GM12891 (cell line): ENCODE measurements around the gene ANO7.
A peak's percentile ranks its signal among the peaks of the same experiment; 100 is the strongest.

ENCODE experiments used
- DNase-seq: peaks from one replicate; pipeline ENCODE4 v3.0.0; 2011; ENCODE audit warnings: low spot score; ENCODE audit not compliant: insufficient read length
- FAIRE-seq: peaks from 2 replicates; lab custom pipeline; 2011; peaks lifted over from hg19 to GRCh38; lab: Jason Lieb, UNC
- PAX5 ChIP-seq: IDR thresholded peaks from 2 replicates; pipeline ENCODE4 v1.6.1; 2011; ENCODE audit warnings: low read length, moderate library complexity, mild to moderate bottlenecking; ENCODE audit not compliant: insufficient read depth, severe bottlenecking
- POLR2A ChIP-seq: IDR thresholded peaks from 2 replicates; pipeline ENCODE4 v1.6.1; 2011; ENCODE audit warnings: low read depth, low read length, control low read depth
- POLR2AphosphoS5 ChIP-seq: IDR thresholded peaks from 2 replicates; pipeline ENCODE4 v1.6.1; 2011; ENCODE audit warnings: low read depth, low read length, control low read depth
- POU2F2 ChIP-seq: IDR thresholded peaks from 2 replicates; pipeline ENCODE4 v1.6.1; 2011; ENCODE audit warnings: low read depth, mild to moderate bottlenecking, control low read depth, low read length, moderate library complexity
- SPI1 ChIP-seq: IDR thresholded peaks from 2 replicates; pipeline ENCODE4 v1.6.1; 2011; ENCODE audit warnings: low read depth, low read length, control low read depth
- TAF1 ChIP-seq: IDR thresholded peaks from 2 replicates; pipeline ENCODE4 v1.6.1; 2011; ENCODE audit warnings: low read depth, low read length, control low read depth

Gene ANO7

GRCh38 chr2:241225545-241225944 is 37.1 kb downstream of the ANO7 start:
- TF ChIP-seq POU2F2 (no peak), SPI1 (no peak), TAF1 (no peak), POLR2AphosphoS5 (no peak; the same call in 1 of the 2 replicates), POLR2A (no peak), PAX5 (no peak)
- no peak for DNase-seq
- FAIRE-seq: no peak

DNA sequence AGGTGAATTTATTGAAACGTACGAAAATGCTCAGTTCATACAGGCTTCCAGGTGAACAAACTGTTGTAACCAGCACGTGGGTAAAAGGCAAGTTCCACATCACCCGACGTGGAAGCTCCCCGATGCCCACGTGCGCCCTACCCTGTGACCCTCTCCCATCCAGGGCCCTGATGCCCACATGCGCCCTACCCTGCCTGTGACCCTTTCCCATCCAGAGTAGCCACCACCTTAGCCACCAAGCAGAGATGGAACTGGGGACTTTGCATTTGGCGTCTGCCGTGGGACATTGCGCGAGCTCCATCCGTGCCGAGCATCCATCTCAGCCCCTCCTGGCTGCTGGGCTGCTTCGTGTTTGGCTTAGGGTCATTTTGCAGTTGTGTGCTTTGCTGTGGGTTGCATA is 37.5 kb downstream of the ANO7 start:
- DNase-seq (no peak), FAIRE-seq (no peak)
- 0 out of 2 replicates have a peak, but pooled peaks have one; percentile 47 for TF ChIP-seq POLR2A
- no peak for TF ChIP-seq PAX5

- DNase-seq: no peak
- TF ChIP-seq POU2F2 (no peak), POLR2A (no peak), TAF1 (no peak), PAX5 (no peak), SPI1 (no peak), POLR2AphosphoS5 (no peak)
- no peak for FAIRE-seq
These were observed 38.5 kb downstream of the ANO7 start for GRCh38 chr2:241226723-241227572.

DNA sequence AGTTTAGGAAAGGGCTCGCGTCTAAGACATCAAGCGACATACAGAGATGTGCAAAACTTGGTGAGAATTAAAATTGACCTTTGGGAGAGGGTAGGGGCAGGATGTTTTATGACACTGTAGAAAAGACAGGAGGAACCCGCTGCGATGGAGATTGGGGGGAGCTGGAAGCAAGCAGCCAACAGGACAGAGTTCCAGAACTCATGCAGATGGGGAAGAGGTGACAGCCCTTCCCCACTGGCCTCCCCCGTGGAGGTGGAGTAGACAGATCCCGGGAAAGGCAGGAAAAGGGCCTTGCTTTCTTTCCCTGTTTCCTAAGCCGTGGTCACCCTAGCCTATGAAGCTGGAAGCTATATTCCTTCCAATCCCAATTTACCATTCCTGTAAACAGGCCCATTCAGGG is 39.1 kb downstream of the ANO7 start:
- TF ChIP-seq POLR2AphosphoS5 (peak; percentile 17; the same call in 1 of the 2 replicates), SPI1 (no peak)
- DNase-seq (no peak), FAIRE-seq (no peak)

- no peak for DNase-seq
- FAIRE-seq: no peak
- TF ChIP-seq SPI1: no peak
These were observed 39.8 kb downstream of the ANO7 start for GRCh38 chr2:241228081-241228859.

DNA sequence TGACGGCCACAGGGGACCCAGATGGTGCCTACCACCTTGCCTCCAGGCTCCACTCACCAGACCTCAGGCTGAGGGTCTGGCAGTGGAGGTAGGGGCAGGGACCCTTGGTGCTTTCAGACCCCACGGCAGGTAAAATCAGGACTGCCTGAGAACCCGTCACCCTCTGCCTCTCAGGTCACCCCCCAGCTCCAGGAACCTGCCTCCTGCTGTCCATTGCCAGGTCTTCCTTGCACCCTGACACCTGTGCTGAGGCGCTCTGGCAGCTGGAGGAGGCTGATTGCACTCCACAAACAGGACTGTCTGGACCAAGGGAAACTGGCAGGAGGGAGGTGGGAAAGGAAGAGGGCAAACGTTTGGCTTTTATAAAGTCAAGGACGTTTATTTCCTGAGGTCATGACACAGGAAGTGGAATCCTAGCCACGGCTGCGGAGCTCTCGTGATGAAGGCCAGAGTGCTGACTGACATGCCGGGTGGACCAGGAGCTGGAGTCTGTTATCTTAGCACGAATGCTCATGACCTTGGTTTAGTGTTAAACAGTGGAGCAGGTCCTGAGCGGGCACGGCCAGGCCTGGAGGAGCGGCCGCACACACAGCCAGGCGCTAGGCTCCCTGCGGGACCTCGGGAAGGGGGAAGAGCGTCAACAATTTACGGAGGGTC is 40.5 kb downstream of the ANO7 start:
- no peak for TF ChIP-seq TAF1
- TF ChIP-seq POLR2A: peak; percentile 51; the same call in 1 of the 2 replicates
- FAIRE-seq (no peak), DNase-seq (no peak)

GRCh38 chr2:241229563-241230401 is 41.3 kb downstream of the ANO7 start:
- DNase-seq (no peak), FAIRE-seq (no peak)
- TF ChIP-seq TAF1 (no peak), POLR2A (no peak), POU2F2 (no peak), POLR2AphosphoS5 (no peak; the same call in 1 of the 2 replicates), PAX5 (no peak), SPI1 (no peak)

DNA sequence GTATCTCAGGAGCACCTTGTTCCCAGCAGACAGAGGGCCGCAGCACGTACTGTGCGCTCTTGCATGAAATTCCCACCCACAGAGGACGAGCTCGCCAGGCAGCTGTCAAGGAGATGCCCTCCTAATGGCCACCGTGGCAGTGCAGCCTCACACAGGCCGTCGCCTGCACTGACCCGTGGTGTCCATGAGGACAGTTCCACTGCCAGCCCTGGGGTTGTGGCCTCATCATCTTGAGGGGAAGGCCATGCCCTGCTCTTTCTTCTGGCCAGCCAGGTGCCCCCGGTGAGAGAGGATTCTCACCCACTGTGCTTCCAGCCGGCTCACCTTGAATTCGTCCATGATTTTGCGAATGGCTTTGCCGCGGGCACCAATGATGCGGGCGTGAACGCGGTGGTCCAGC is 42.0 kb downstream of the ANO7 start:
- TF ChIP-seq TAF1 (no peak), SPI1 (no peak), PAX5 (no peak), POLR2A (no peak), POLR2AphosphoS5 (no peak; the same call in 1 of the 2 replicates), POU2F2 (no peak)
- FAIRE-seq (no peak), DNase-seq (no peak)

- FAIRE-seq (no peak), DNase-seq (no peak)
- TF ChIP-seq POLR2A: no peak
- TF ChIP-seq PAX5: no peak
- no peak for TF ChIP-seq TAF1
- TF ChIP-seq SPI1: no peak
- TF ChIP-seq POLR2AphosphoS5: no peak; the same call in 1 of the 2 replicates
- no peak for TF ChIP-seq POU2F2
These were observed 44.5 kb downstream of the ANO7 start for GRCh38 chr2:241232736-241233575.
